Omental fat pad (tissue), 4 donors: Measurements from ENCODE around the gene KRTAP19-6. TPM values are rescaled to one million over a fixed set of nuclear protein-coding genes. Genes with fewer than 3 reads are reported as not detected.
"Not testable (repeated sequence)": the region's sequence is repeated elsewhere in the genome, so short reads cannot be mapped to it uniquely, and the experiment has no call there.

Experiments used
- ATAC-seq: fragments of 150-250 bp; one replicate; pipeline ENCODE4 v1.9.1; 2016; ENCODE audit warnings: mild to moderate bottlenecking, moderate library complexity; ENCODE audit not compliant: low FRiP score
- DNase-seq: peaks from one replicate; pipeline ENCODE4 v3.0.0-alpha.2; 2019; ENCODE audit warnings: low spot score
- CTCF ChIP-seq, 3 donors: fragments of 450-650 bp; IDR thresholded peaks; one replicate each; pipeline ENCODE4 v1.5.1; 2016 to 2017; ENCODE audit warnings: antibody characterized with exemption in 3 of 3, mild to moderate bottlenecking in 3 of 3, moderate library complexity in 2 of 3
- small RNA-seq: library from RNA; depleted of rRNA; stranded (forward); fragments of <200 nt; gene quantifications from one replicate; pipeline ENCODE3, GENCODE V24; 2016
- total RNA-seq, 4 donors: library from RNA; depleted of rRNA; stranded (reverse); fragments of >200 nt; gene quantifications; one replicate each; pipeline ENCODE4 v1.1.0, GENCODE V29; 2016

KRTAP19-6 gene
- total RNA-seq, 4 donors from 2014 or later, result not detected

GRCh38 chr21:30515681-30516080 is 26.0 kb downstream of the KRTAP19-6 start:
- no peak for TF ChIP-seq CTCF (IDR thresholded peaks at IDR 0.05)
- no peak for DNase-seq
- no peak for ATAC-seq

DNA sequence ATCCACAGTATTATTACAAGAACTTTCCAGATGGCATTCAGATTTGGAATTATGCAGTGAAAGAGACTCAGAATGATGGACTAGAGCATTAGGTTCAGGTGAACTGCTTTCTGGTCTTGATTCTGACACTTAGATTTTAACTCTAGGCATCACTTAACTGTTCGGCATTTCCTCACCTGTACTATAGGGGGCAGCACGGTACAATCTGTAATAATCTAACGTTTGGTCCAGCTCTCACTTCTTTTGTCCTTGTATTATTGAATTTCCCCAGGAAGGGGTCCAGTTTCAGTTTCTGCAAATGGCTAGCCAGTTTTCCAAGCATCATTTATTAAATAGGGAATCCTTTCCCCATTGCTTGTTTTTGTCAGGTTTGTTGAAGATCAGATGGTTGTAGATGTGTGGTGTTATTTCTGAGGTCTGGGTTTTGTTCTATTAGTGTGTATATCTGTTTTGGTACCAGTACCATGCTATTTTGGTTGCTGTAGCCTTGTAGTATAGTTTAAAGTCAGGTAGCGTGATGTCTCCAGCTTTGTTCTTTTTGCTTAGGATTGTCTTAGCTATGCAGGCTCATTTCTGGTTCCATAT is 36.0 kb downstream of the KRTAP19-6 start:
- not testable (repeated sequence) for DNase-seq, ATAC-seq

DNA sequence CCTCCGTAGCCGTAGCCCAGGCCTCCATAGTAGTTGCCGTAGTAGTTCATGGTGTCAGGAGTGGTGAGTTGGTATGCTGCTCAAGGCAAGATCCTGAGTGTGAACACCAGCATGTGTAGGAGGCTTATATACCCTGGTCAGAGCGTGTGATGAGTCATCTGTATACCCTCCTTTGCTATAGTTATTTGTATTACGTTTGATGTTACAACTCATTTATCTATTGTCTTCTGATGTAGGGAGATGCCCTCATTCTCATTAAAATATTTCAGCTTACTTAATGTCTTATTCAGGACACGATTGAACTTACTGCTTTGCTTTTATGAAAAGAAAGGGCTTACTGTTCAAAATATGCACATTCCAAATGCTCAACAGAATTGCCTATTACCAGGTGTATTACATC is 39.6 kb downstream of the KRTAP19-6 start, which contains the start of gene KRTAP19-5:
Gene KRTAP19-5 (minus strand): TSS at position 101 of the 400 bp plus-strand sequence. CDS start 51 bp downstream, at position 50.
- TF ChIP-seq CTCF (IDR thresholded peaks at IDR 0.05), result no peak
- ATAC-seq (no peak), DNase-seq (no peak)

DNA sequence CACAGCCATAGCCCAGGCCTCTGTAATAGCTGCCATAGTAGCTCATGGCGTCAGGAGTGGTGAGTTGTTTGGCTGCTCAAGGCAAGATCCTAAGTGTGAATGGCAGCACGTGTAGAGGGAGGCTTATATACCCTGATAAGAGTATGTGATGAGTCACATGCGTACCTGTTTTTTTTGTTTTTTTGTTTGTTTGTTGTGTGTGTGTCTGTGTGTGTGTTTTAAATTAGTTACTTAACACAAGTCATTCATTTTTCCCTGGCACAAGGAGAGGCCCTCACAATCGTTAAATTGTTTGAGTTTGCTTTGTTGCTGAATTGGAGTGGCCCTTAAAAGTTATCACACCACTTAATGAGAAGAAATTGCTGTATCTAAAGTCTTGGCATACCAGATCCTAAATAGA is 44.6 kb downstream of the KRTAP19-6 start, which contains the start of gene KRTAP19-4:
Gene KRTAP19-4 (minus strand): TSS at position 101 of the 400 bp plus-strand sequence. CDS start 55 bp downstream, at position 46.
- ATAC-seq, result no peak
- DNase-seq, result no peak
- no peak for TF ChIP-seq CTCF (IDR thresholded peaks at IDR 0.05)

- TF ChIP-seq CTCF (IDR thresholded peaks at IDR 0.05), result no peak
- no peak for ATAC-seq
- DNase-seq, result no peak
These were observed 49.7 kb downstream of the KRTAP19-6 start, which contains the start of gene KRTAP19-3 for GRCh38 chr21:30491963-30492428. KRTAP19-3 (minus strand) TSS chr21:30492013; CDS start chr21:30491957, 56 bp downstream.

Small RNA genes lying within 50 kb of the gene (small RNA-seq; reads per million reads assigned to genes)
- gene AP000567.1 (not detected), gene KRTAP19-10P (not detected), gene KRTAP19-11P (not detected), gene KRTAP19-9P (not detected), gene KRTAP22-2 (not detected)

Other genes starting within 250 kb of the KRTAP19-6 start
- not detected for gene KRTAP26-1, start 221.5 kb downstream of the KRTAP19-6 start, total RNA-seq
- not detected for gene KRTAP27-1, start 204.2 kb downstream of the KRTAP19-6 start, total RNA-seq
- not detected for gene KRTAP23-1, start 193.3 kb downstream of the KRTAP19-6 start, total RNA-seq
- not detected for gene KRTAP13-2, start 169.6 kb downstream of the KRTAP19-6 start, total RNA-seq
- gene KRTAP13-1, start 145.8 kb downstream of the KRTAP19-6 start, total RNA-seq, result not detected
- gene KRTAP13-3, start 115.9 kb downstream of the KRTAP19-6 start, total RNA-seq, result not detected
- gene KRTAP13-4, start 111.6 kb downstream of the KRTAP19-6 start, total RNA-seq, result not detected
- not detected for gene KRTAP15-1, start 101.6 kb downstream of the KRTAP19-6 start, total RNA-seq
- not detected for gene KRTAP19-1, start 61.5 kb downstream of the KRTAP19-6 start, total RNA-seq
- gene KRTAP19-2, start 54.4 kb downstream of the KRTAP19-6 start, total RNA-seq, result not detected
- not detected for gene KRTAP19-3, start 49.9 kb downstream of the KRTAP19-6 start, total RNA-seq
- not detected for gene KRTAP19-4, start 44.7 kb downstream of the KRTAP19-6 start, total RNA-seq
- gene KRTAP19-5, start 39.7 kb downstream of the KRTAP19-6 start, total RNA-seq, result not detected
- not detected for gene KRTAP19-7, start 19.4 kb upstream of the KRTAP19-6 start, total RNA-seq
- gene KRTAP22-2, start 48.5 kb upstream of the KRTAP19-6 start, total RNA-seq, result not detected
- gene KRTAP6-3, start 50.6 kb upstream of the KRTAP19-6 start, total RNA-seq, result not detected
- gene KRTAP6-2, start 57.0 kb upstream of the KRTAP19-6 start, total RNA-seq, result not detected
- not detected for gene KRTAP22-1, start 59.2 kb upstream of the KRTAP19-6 start, total RNA-seq
- not detected for gene KRTAP6-1, start 72.1 kb upstream of the KRTAP19-6 start, total RNA-seq
- gene KRTAP20-1, start 74.6 kb upstream of the KRTAP19-6 start, total RNA-seq, result not detected
- gene KRTAP20-4, start 78.8 kb upstream of the KRTAP19-6 start, total RNA-seq, result not detected
- not detected for gene KRTAP20-2, start 93.3 kb upstream of the KRTAP19-6 start, total RNA-seq
- not detected for gene KRTAP20-3, start 101.0 kb upstream of the KRTAP19-6 start, total RNA-seq
- gene KRTAP21-3, start 176.9 kb upstream of the KRTAP19-6 start, total RNA-seq, result not detected
- gene KRTAP21-2, start 205.4 kb upstream of the KRTAP19-6 start, total RNA-seq, result not detected
- not detected for gene KRTAP21-1, start 213.6 kb upstream of the KRTAP19-6 start, total RNA-seq